Keratinocyte (primary cell): Measurements from ENCODE around the gene C14orf119. TPM values are rescaled to one million over a fixed set of nuclear protein-coding genes. Genes with fewer than 3 reads are reported as not detected.

Experiments used
- DNase-seq: peaks from one replicate; pipeline ENCODE4 v3.0.0-alpha.2; 2011; ENCODE audit warnings: low read depth, missing footprints, low spot score
- FAIRE-seq: peaks from 2 replicates; lab custom pipeline; 2011; peaks lifted over from hg19 to GRCh38; lab: Jason Lieb, UNC
- H2AFZ ChIP-seq: 2 replicates; pipeline ENCODE4 v1.6.0; 2012; ENCODE audit warnings: low read length, control low read depth, inconsistent platforms; ENCODE audit not compliant: control insufficient read depth
- H3K27ac ChIP-seq: 2 replicates; pipeline ENCODE4 v1.5.1; 2011; ENCODE audit warnings: low read length; ENCODE audit not compliant: control insufficient read depth, insufficient read depth
- H3K27me3 ChIP-seq: 3 replicates; pipeline ENCODE4 v1.6.0; 2011; ENCODE audit warnings: low read length; ENCODE audit not compliant: control insufficient read depth, insufficient read depth; ENCODE audit errors: extremely low read depth
- H3K36me3 ChIP-seq, 2 experiments: 2 replicates in 1 of 2; 3 replicates in 1 of 2; pipeline ENCODE4 v1.5.1; 2011; ENCODE audit warnings: low read length in 2 of 2, mild to moderate bottlenecking in 1 of 2; ENCODE audit not compliant: control insufficient read depth in 2 of 2, insufficient read depth in 2 of 2; ENCODE audit errors: extremely low read depth in 1 of 2
- H3K4me1 ChIP-seq: 3 replicates; pipeline ENCODE4 v1.5.1; 2011; ENCODE audit warnings: low read length; ENCODE audit not compliant: control insufficient read depth, insufficient read depth; ENCODE audit errors: extremely low read depth
- H3K4me2 ChIP-seq: 3 replicates; pipeline ENCODE4 v1.6.0; 2011; ENCODE audit warnings: low read depth, low read length; ENCODE audit not compliant: control insufficient read depth, insufficient read depth; ENCODE audit errors: extremely low read depth
- H3K4me3 ChIP-seq, 3 experiments: fragments of 200-600 bp in 1 of 3; sonication (generic) in 1 of 3; 2 replicates in 2 of 3; 3 replicates in 1 of 3; pipeline ENCODE4 v1.5.1; 2011 to 2016; ENCODE audit warnings: low read length in 3 of 3, mild to moderate bottlenecking in 3 of 3, control low read depth in 2 of 3, inconsistent platforms in 1 of 3, low read depth in 1 of 3, mixed read lengths in 1 of 3, mixed run types in 1 of 3, moderate library complexity in 1 of 3; ENCODE audit not compliant: control insufficient read depth in 2 of 3, insufficient read depth in 2 of 3; ENCODE audit errors: extremely low read depth in 1 of 3
- H3K79me2 ChIP-seq: 2 replicates; pipeline ENCODE4 v1.6.0; 2012; ENCODE audit warnings: low read length; ENCODE audit not compliant: control insufficient read depth, insufficient read depth
- H3K9ac ChIP-seq: 3 replicates; pipeline ENCODE4 v1.6.0; 2011; ENCODE audit warnings: low read length; ENCODE audit not compliant: control insufficient read depth, insufficient read depth; ENCODE audit errors: extremely low read depth
- H3K9me1 ChIP-seq: 3 replicates; pipeline ENCODE4 v1.6.0; 2011; ENCODE audit warnings: low read length; ENCODE audit not compliant: control insufficient read depth, insufficient read depth; ENCODE audit errors: extremely low read depth
- H3K9me3 ChIP-seq: 2 replicates; pipeline ENCODE4 v1.5.1; 2012; ENCODE audit warnings: low read depth, low read length; ENCODE audit not compliant: control insufficient read depth
- H4K20me1 ChIP-seq: 3 replicates; pipeline ENCODE4 v1.6.0; 2011; ENCODE audit warnings: low read length; ENCODE audit not compliant: control insufficient read depth, insufficient read depth; ENCODE audit errors: extremely low read depth
- CTCF ChIP-seq, 3 experiments: IDR thresholded peaks in 1 of 3; conservative IDR thresholded peaks in 1 of 3; optimal IDR thresholded peaks in 1 of 3; 2 replicates in 2 of 3; 3 replicates in 1 of 3; pipeline versions ENCODE3 to v1.5.1; 2011; ENCODE audit warnings: low read length in 3 of 3, mild to moderate bottlenecking in 3 of 3, moderate library complexity in 2 of 3, control low read depth in 1 of 3, inconsistent platforms in 1 of 3; ENCODE audit not compliant: insufficient read depth in 2 of 3; ENCODE audit errors: extremely low read depth in 1 of 3
- EZH2 ChIP-seq: IDR thresholded peaks from one replicate; pipeline ENCODE4 v1.6.1; 2012; ENCODE audit warnings: inconsistent platforms, mild to moderate bottlenecking, low read length, moderate library complexity
- dilution Hi-C: fragments of 300-500 bp; cut with MboI; formaldehyde crosslinking; loops from one replicate; pipeline ENCODE4 v1.7.0; 2020; ENCODE audit warnings: low sequenced_read_pairs; ENCODE audit not compliant: extremely low pct_ligation_motif_present
- polyA plus RNA-seq, 5 experiments: library from polyadenylated mRNA; depleted of rRNA in 3 of 5; stranded (reverse) in 3 of 5; stranded (forward) in 1 of 5; unstranded in 1 of 5; fragments of >200 nt; gene quantifications; 1 replicate in 1 of 5; 2 replicates in 3 of 5; 3 replicates in 1 of 5; pipeline versions ENCODE4 v1.2.1 to v1.2.3, GENCODE V29; 2011 to 2012; ENCODE audit warnings: missing spikeins in 2 of 5, low read depth in 1 of 5, low replicate concordance in 1 of 5

C14orf119 gene
- polyA plus RNA-seq, 1 donor (not counting 4 experiments of a cell fraction or from before 2014, with no cell fraction given): 73.7 TPM

- dilution Hi-C loops: no loop called here
- H3K27ac ChIP-seq: peak within 1 kb of the TSS; percentile 99
- peaks cover 17% of the 10 kb centered on the region for H4K20me1 ChIP-seq
- H3K9ac ChIP-seq: peak within 1 kb of the TSS; percentile 100
- peaks cover 4% of the 10 kb centered on the region for H3K9me1 ChIP-seq
- H3K4me3 ChIP-seq: peak within 1 kb of the TSS; percentile 86 to 99 (median 99)
- FAIRE-seq: no peak
- peak; percentile 58 for DNase-seq
- peaks cover 16 to 37% of the 10 kb centered on the region in 2 experiments for H3K36me3 ChIP-seq
- no peak for TF ChIP-seq CTCF (optimal IDR thresholded peaks at IDR 0.05 in 1 of 3, IDR thresholded peaks at IDR 0.05 in 1 of 3, conservative IDR thresholded peaks at IDR 0.05 in 1 of 3; ENCODE audit: extremely low read depth in 1 of 3, insufficient read depth in 2 of 3, low read length in 3 of 3)
- TF ChIP-seq EZH2: no peak
- no peaks in the 10 kb centered on the region for H3K27me3 ChIP-seq
- peak within 1 kb of the TSS; percentile 98 for H3K4me2 ChIP-seq
- H2AFZ ChIP-seq: peak within 1 kb of the TSS; percentile 99
- peaks cover 88% of the 10 kb centered on the region for H3K79me2 ChIP-seq
- H3K4me1 ChIP-seq: peaks cover 21% of the 10 kb centered on the region
- no peaks in the 10 kb centered on the region for H3K9me3 ChIP-seq
Observed at GRCh38 chr14:23094666-23095195, 574 bp upstream of the C14orf119 start, which contains the start of gene ACIN1. TSS of gene ACIN1 (minus strand) at chr14:23095136. CDS start at chr14:23095112, 24 bp downstream.

GRCh38 chr14:23097786-23098185 lies 2.5 kb downstream of the C14orf119 start:
- no peak overlapping the region for H3K27ac ChIP-seq
- peaks cover 21% of the 10 kb centered on the region for H3K4me1 ChIP-seq
- peaks cover 4% of the 10 kb centered on the region for H3K9me1 ChIP-seq
- H3K4me3 ChIP-seq: no peak overlapping the region
- TF ChIP-seq EZH2: no peak
- TF ChIP-seq CTCF (optimal IDR thresholded peaks at IDR 0.05 in 1 of 3, IDR thresholded peaks at IDR 0.05 in 1 of 3, conservative IDR thresholded peaks at IDR 0.05 in 1 of 3; ENCODE audit: extremely low read depth in 1 of 3, insufficient read depth in 2 of 3, low read length in 3 of 3): no peak
- FAIRE-seq (no peak), DNase-seq (no peak)
- peaks cover 62% of the 10 kb centered on the region for H3K79me2 ChIP-seq
- H3K27me3 ChIP-seq: no peaks in the 10 kb centered on the region
- peak overlapping the region; percentile 87 for H3K4me2 ChIP-seq
- no peak overlapping the region for H3K9ac ChIP-seq
- H4K20me1 ChIP-seq: peaks cover 17% of the 10 kb centered on the region
- H3K9me3 ChIP-seq: no peaks in the 10 kb centered on the region
- peaks cover 6 to 22% of the 10 kb centered on the region in 2 experiments for H3K36me3 ChIP-seq
- H2AFZ ChIP-seq: no peak overlapping the region
- dilution Hi-C loops: no loop called here
